ENCODE measurements around the gene CRADD.

GRCh38 chr12:93938317-93938716, 261.1 kb downstream of the CRADD start:
- TF ChIP-seq POLR2A (IDR thresholded peaks at IDR 0.05; ENCODE audit: low read depth, low read length) (no peak), ETV6 (conservative IDR thresholded peaks at IDR 0.05 in 1 of 2, IDR thresholded peaks at IDR 0.05 in 1 of 2; ENCODE audit: borderline replicate concordance in 1 of 2, low read depth in 1 of 2) (no peak), CTCF (IDR thresholded peaks at IDR 0.05 in 2 of 3, conservative IDR thresholded peaks at IDR 0.05 in 1 of 3; ENCODE audit: control insufficient read depth in 2 of 3, extremely low read depth in 1 of 3, insufficient read depth in 1 of 3, low read depth in 3 of 3, low read length in 3 of 3) (no peak), POLR2AphosphoS5 (IDR thresholded peaks at IDR 0.05; ENCODE audit: low read length) (no peak), TCF12 (IDR thresholded peaks at IDR 0.05; ENCODE audit: low read depth, low read length) (no peak), CBX5 (IDR thresholded peaks at IDR 0.05; ENCODE audit: low read depth) (no peak)

Measured in GM12878 (cell line).